GM12865 (cell line): ENCODE results near the gene AADAC.
"Not testable (repeated sequence)": the region's sequence is repeated elsewhere in the genome, so short reads cannot be mapped to it uniquely, and the experiment has no call there.

Experiments
- DNase-seq: peaks from one replicate; pipeline ENCODE4 v3.0.0; 2010; ENCODE audit warnings: low read depth
- H3K4me3 ChIP-seq: 2 replicates; pipeline ENCODE4 v1.5.1; 2011; ENCODE audit warnings: mild to moderate bottlenecking, low read depth, low read length, control low read depth
- TF ChIP-seq, protein P1 (sequence below): IDR thresholded peaks from 2 replicates; pipeline ENCODE4 v1.5.1; 2011; ENCODE audit warnings: low read length, control low read depth, low read depth, inconsistent platforms; ENCODE audit not compliant: insufficient read depth; ENCODE audit errors: missing control alignments

Gene AADAC

DNA sequence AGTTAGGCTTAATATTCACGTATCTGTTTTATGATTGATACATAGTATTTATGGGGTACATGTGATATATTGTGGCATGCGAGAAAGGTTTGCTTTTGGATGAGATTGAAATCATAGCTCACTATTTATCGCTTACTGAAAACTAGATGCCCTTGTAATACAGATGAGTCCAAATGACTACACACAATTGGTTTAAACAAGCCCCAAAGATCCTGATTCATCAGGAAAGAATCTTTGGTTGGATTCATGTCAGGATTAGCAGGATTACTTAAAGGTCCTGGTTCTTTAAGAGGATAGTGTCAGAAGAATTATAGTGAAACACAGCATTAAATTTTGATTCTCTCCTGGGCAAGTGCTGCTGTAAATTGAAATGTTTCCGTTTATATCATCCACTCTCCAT, 18.6 kb upstream of the AADAC start:
- TF ChIP-seq, protein P1, sequence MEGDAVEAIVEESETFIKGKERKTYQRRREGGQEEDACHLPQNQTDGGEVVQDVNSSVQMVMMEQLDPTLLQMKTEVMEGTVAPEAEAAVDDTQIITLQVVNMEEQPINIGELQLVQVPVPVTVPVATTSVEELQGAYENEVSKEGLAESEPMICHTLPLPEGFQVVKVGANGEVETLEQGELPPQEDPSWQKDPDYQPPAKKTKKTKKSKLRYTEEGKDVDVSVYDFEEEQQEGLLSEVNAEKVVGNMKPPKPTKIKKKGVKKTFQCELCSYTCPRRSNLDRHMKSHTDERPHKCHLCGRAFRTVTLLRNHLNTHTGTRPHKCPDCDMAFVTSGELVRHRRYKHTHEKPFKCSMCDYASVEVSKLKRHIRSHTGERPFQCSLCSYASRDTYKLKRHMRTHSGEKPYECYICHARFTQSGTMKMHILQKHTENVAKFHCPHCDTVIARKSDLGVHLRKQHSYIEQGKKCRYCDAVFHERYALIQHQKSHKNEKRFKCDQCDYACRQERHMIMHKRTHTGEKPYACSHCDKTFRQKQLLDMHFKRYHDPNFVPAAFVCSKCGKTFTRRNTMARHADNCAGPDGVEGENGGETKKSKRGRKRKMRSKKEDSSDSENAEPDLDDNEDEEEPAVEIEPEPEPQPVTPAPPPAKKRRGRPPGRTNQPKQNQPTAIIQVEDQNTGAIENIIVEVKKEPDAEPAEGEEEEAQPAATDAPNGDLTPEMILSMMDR = no peak
- H3K4me3 ChIP-seq = no peak overlapping the region
- DNase-seq = no peak

DNA sequence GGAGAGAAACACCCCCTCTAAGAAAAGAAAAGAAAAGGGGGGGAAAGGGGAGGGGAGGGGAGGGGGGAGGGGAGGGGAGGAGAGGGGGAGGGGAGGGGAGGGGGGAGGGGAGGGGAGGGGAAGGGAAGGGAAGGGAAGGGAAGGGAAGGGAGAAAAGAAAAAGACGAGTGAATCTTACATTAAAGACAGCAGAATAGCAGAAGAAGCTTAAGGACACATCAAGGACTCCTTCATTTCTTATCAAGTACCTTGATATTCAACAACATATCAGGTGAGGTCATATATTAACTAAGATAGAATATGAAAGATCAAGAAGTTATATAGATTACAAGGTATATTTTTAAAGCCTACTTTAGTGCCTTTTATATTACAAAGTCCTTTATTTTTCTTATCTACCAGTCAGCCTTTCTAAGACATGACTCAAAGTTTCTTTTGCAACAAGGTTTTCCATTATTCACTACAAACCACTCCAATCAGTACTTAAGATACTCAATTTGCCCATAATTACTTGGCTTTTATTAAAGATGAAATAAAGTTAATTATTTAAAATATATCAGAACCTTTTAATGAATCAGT, 17.7 kb upstream of the AADAC start:
- DNase-seq = no peak
- no peak overlapping the region for H3K4me3 ChIP-seq
- TF ChIP-seq, protein P1 = no peak

DNA sequence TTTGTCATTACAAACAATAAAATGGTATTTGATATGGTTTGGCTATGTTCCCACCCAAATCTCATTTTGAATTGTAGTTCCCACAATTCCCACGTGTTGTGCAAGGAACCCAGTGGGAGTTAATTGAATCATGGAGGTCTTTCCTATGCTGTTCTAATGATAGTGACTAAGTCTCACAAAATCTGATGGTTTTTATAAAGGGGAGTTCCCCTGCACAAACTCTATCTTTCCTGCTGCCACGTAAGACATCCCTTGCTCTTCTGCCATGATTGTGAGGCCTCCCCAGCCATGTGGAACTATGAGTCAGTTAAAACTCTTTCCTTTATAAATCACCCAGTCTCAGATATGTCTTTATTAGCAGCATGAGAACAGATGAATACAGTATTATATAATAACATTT, 15.4 kb upstream of the AADAC start:
- H3K4me3 ChIP-seq = no peak overlapping the region
- no peak for DNase-seq
- TF ChIP-seq, protein P1 = no peak

DNA sequence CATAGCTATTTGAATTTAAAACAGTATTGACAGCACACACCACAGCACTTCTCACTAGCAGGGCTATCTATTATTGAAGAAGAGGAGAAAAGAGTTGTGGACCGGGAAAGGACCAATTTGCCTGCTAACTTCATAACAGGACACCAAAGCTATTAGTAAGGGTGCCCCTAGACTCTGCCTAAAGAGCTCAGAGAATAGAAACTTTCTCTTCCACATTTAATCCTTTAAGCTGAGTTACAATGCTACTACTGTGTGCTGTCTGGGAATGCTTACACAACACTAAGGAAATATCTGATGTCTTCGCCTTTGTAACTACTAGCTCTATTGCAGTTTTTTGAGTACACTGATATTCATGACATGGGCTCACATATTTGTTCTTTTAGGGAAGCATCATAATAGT, 13.5 kb upstream of the AADAC start:
- DNase-seq = no peak
- H3K4me3 ChIP-seq = no peak overlapping the region
- TF ChIP-seq, protein P1 = no peak

DNA sequence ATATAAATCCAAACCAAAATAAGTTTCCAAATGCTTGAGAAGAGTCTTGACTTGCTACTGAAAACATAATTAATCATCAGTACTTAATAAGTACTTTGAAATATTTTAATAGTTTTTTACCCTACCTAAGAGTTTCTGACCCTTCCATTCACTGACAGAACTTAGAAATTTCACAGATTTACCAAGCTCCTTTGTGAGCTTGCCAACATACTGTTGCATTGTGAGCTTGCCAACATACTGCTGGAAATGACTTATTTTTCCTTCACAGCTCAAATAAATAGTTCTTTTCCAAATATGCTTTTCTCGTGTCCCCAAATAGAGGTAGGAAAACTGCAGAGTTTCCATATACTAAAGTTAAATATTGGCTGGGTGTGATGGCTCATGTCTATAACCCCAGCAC, 9.6 kb upstream of the AADAC start:
- no peak for DNase-seq
- TF ChIP-seq, protein P1 = no peak
- no peak overlapping the region for H3K4me3 ChIP-seq

DNA sequence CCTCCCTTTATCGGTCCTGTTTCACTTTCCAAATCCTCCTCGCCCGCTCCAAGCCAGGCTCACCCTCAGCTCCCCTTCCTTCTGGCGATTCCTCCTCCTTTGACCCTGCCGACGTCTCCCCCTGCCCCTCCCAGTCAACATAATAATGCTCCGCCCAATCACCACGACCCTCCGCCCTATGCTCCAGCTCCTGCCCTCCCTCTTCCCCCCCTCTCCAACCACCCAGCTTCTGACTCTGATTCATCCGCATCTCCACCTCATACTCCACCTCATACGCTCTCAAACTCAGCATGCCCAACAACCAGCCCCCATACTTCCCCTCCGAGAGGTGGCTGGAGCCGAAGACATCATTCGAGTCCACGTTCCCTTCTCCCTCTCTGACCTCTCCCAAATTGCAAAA, 7.1 kb upstream of the AADAC start:
- TF ChIP-seq, protein P1 = no peak
- H3K4me3 ChIP-seq = no peak overlapping the region
- DNase-seq = no peak

DNA sequence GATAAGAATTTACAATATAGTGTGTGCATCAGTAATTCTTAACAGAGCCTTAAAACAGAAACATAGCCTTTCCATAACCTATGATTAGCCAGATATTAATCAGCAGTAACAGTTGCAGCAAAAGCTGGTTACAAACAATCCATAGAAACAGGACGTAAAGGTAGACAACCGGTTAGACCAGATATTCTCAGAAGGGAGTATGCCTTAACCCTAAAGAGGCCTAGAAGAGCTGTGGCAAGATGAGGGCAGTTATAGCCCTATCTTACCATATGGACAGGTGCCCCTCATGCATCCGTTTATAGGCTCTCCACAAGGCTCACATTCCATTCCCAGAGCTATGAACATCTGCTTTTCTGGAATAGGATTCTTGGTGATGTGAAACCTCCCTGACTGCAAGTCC, 5.0 kb upstream of the AADAC start:
- DNase-seq = not testable (repeated sequence)

More for the DNA sequence above, 5.0 kb upstream of the AADAC start:
- not testable (repeated sequence) for H3K4me3 ChIP-seq
